Stimulated activated CD8-positive, alpha-beta memory T cell treated with anti-CD3 and anti-CD28 coated beads, Interleukin-15, amount 100 ng/mL, for 48 hours (primary cell): ENCODE results near the gene KDM6A.
"Not testable (repeated sequence)": the region's sequence is repeated elsewhere in the genome, so short reads cannot be mapped to it uniquely, and the experiment has no call there.

Experiments used
- DNase-seq, 2 donors: peaks; one replicate each; pipeline ENCODE4 v3.0.0-alpha.2; 2020; ENCODE audit warnings: low read depth in 2 of 2

Gene KDM6A

GRCh38 chrX:45006002-45006800 is 133.2 kb downstream of the KDM6A start:
- DNase-seq, result no peak

GRCh38 chrX:45007598-45007997 is 134.6 kb downstream of the KDM6A start:
- no peak for DNase-seq

GRCh38 chrX:45009371-45010000 is 136.5 kb downstream of the KDM6A start:
- no peak for DNase-seq

- DNase-seq, result no peak
These were observed 138.1 kb downstream of the KDM6A start for GRCh38 chrX:45011131-45011530.

GRCh38 chrX:45011597-45011996 is 138.6 kb downstream of the KDM6A start:
- no peak for DNase-seq

GRCh38 chrX:45017946-45018345 is 145.0 kb downstream of the KDM6A start:
- DNase-seq, result no peak

GRCh38 chrX:45022150-45022549 is 149.2 kb downstream of the KDM6A start:
- DNase-seq, result no peak

- no peak for DNase-seq
These were observed 151.5 kb downstream of the KDM6A start for GRCh38 chrX:45024501-45024900.

GRCh38 chrX:45026036-45026435 is 153.0 kb downstream of the KDM6A start:
- no peak for DNase-seq

GRCh38 chrX:45031830-45032378 is 158.9 kb downstream of the KDM6A start:
- no peak for DNase-seq

GRCh38 chrX:45035071-45035470 is 162.1 kb downstream of the KDM6A start:
- DNase-seq, result no peak

- DNase-seq, result no peak
These were observed 163.2 kb downstream of the KDM6A start for GRCh38 chrX:45036161-45036560.

- DNase-seq, result not testable (repeated sequence)
These were observed 167.1 kb downstream of the KDM6A start for GRCh38 chrX:45040137-45040536.

- no peak for DNase-seq
These were observed 173.4 kb downstream of the KDM6A start for GRCh38 chrX:45046417-45046816.

GRCh38 chrX:45050558-45050957 is 177.6 kb downstream of the KDM6A start:
- DNase-seq, result no peak

GRCh38 chrX:45056428-45057145 is 183.6 kb downstream of the KDM6A start:
- no peak for DNase-seq

- DNase-seq, result not testable (repeated sequence)
These were observed 186.9 kb downstream of the KDM6A start for GRCh38 chrX:45059906-45060305.

GRCh38 chrX:45063319-45064095 is 190.5 kb downstream of the KDM6A start:
- no peak for DNase-seq

GRCh38 chrX:45068569-45068968 is 195.6 kb downstream of the KDM6A start:
- no peak for DNase-seq

- DNase-seq, result no peak
These were observed 197.4 kb downstream of the KDM6A start for GRCh38 chrX:45070116-45071007.

GRCh38 chrX:45073011-45073410 is 200.0 kb downstream of the KDM6A start:
- DNase-seq, result not testable (repeated sequence)
